ENCODE data around the gene MSRB2.

The MSRB2 gene

DNA sequence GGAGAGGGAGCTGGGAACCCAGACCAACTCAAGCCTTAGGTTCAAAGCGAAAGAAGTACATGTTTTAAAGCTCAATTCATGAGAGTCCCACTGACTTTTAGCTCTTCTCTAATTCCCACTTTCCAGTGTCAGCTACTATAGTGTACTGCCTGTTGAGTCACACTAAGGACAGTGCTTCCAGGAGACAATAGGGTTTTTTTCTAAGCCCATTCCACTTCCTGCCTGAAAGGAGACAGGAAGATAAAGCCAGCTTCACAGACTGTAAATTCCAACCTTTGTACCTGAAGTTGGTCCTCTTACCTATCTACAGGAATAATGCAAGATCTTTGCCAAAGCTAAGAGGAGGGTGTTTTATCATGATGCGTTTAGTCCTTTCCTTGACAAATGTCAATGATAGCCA, 4.4 kb downstream of the MSRB2 start:
- Histone ChIP-seq H3K9me3 (ENCODE audit: severe bottlenecking) (no peaks in the 10 kb centered on the region), H3K36me3 (no peaks in the 10 kb centered on the region), H3K4me3 (ENCODE audit: low read depth, low read length) (no peak overlapping the region), H3K27ac (no peak overlapping the region), H3K27me3 (ENCODE audit: insufficient read depth, low read depth, severe bottlenecking) (no peaks in the 10 kb centered on the region)
- TF ChIP-seq, protein P1, sequence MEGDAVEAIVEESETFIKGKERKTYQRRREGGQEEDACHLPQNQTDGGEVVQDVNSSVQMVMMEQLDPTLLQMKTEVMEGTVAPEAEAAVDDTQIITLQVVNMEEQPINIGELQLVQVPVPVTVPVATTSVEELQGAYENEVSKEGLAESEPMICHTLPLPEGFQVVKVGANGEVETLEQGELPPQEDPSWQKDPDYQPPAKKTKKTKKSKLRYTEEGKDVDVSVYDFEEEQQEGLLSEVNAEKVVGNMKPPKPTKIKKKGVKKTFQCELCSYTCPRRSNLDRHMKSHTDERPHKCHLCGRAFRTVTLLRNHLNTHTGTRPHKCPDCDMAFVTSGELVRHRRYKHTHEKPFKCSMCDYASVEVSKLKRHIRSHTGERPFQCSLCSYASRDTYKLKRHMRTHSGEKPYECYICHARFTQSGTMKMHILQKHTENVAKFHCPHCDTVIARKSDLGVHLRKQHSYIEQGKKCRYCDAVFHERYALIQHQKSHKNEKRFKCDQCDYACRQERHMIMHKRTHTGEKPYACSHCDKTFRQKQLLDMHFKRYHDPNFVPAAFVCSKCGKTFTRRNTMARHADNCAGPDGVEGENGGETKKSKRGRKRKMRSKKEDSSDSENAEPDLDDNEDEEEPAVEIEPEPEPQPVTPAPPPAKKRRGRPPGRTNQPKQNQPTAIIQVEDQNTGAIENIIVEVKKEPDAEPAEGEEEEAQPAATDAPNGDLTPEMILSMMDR (IDR thresholded peaks at IDR 0.05; ENCODE audit: low read depth, low read length): no peak
- no peak for DNase-seq

GRCh38 chr10:23100331-23101030, 5.1 kb downstream of the MSRB2 start:
- H3K27ac ChIP-seq: no peak overlapping the region
- TF ChIP-seq, protein P1 (IDR thresholded peaks at IDR 0.05; ENCODE audit: low read depth, low read length): no peak
- H3K4me3 ChIP-seq (ENCODE audit: low read depth, low read length): no peak overlapping the region
- no peaks in the 10 kb centered on the region for H3K27me3 ChIP-seq (ENCODE audit: insufficient read depth, low read depth, severe bottlenecking)
- no peak for DNase-seq
- no peaks in the 10 kb centered on the region for H3K36me3 ChIP-seq
- no peaks in the 10 kb centered on the region for H3K9me3 ChIP-seq (ENCODE audit: severe bottlenecking)

- no peak for DNase-seq
- Histone ChIP-seq H3K9me3 (ENCODE audit: severe bottlenecking) (no peaks in the 10 kb centered on the region), H3K27me3 (ENCODE audit: insufficient read depth, low read depth, severe bottlenecking) (no peaks in the 10 kb centered on the region), H3K36me3 (no peaks in the 10 kb centered on the region), H3K27ac (no peak overlapping the region), H3K4me3 (ENCODE audit: low read depth, low read length) (no peak overlapping the region)
- TF ChIP-seq, protein P1 (IDR thresholded peaks at IDR 0.05; ENCODE audit: low read depth, low read length): no peak
These were observed 11.1 kb downstream of the MSRB2 start for GRCh38 chr10:23106331-23107072.

GRCh38 chr10:23110722-23111516, 15.5 kb downstream of the MSRB2 start:
- no peak overlapping the region for H3K4me3 ChIP-seq (ENCODE audit: low read depth, low read length)
- no peaks in the 10 kb centered on the region for H3K9me3 ChIP-seq (ENCODE audit: severe bottlenecking)
- no peak for DNase-seq
- H3K36me3 ChIP-seq: no peaks in the 10 kb centered on the region
- H3K27me3 ChIP-seq (ENCODE audit: insufficient read depth, low read depth, severe bottlenecking): no peaks in the 10 kb centered on the region
- TF ChIP-seq, protein P1 (IDR thresholded peaks at IDR 0.05; ENCODE audit: low read depth, low read length): no peak
- H3K27ac ChIP-seq: no peak overlapping the region

GRCh38 chr10:23111517-23112286, 16.3 kb downstream of the MSRB2 start:
- TF ChIP-seq, protein P1 (IDR thresholded peaks at IDR 0.05; ENCODE audit: low read depth, low read length): no peak
- no peak overlapping the region for H3K27ac ChIP-seq
- DNase-seq: no peak
- H3K9me3 ChIP-seq (ENCODE audit: severe bottlenecking): no peaks in the 10 kb centered on the region
- H3K27me3 ChIP-seq (ENCODE audit: insufficient read depth, low read depth, severe bottlenecking): no peaks in the 10 kb centered on the region
- no peaks in the 10 kb centered on the region for H3K36me3 ChIP-seq
- H3K4me3 ChIP-seq (ENCODE audit: low read depth, low read length): no peak overlapping the region
